Sigmoid colon (tissue), 7 donors: Measurements from ENCODE around the gene GALR2. TPM values are rescaled to one million over a fixed set of nuclear protein-coding genes. Genes with fewer than 3 reads are reported as not detected.

ENCODE experiments used
- DNase-seq: peaks from one replicate; pipeline ENCODE4 v3.0.0-alpha.2; 2019
- H3K27ac ChIP-seq, 4 donors: fragments of 200-600 bp; sonication (generic); one replicate each; pipeline ENCODE4 v1.5.1; 2016 to 2019; ENCODE audit warnings: mild to moderate bottlenecking in 1 of 4
- H3K27me3 ChIP-seq, 3 donors: fragments of 200-600 bp; sonication (generic); one replicate each; pipeline ENCODE4 v1.5.1; 2019; ENCODE audit warnings: mild to moderate bottlenecking in 1 of 3
- H3K36me3 ChIP-seq, 4 donors: fragments of 200-600 bp; sonication (generic); one replicate each; pipeline ENCODE4 v1.5.1; 2016 to 2019
- H3K4me1 ChIP-seq, 4 donors: fragments of 200-600 bp; sonication (generic); one replicate each; pipeline ENCODE4 v1.5.1; 2017 to 2019
- H3K4me3 ChIP-seq, 4 donors: fragments of 200-600 bp; sonication (generic); one replicate each; pipeline ENCODE4 v1.5.1; 2017 to 2019; ENCODE audit warnings: mild to moderate bottlenecking in 2 of 4, moderate library complexity in 1 of 4
- H3K9me3 ChIP-seq, 4 donors: fragments of 200-600 bp in 3 of 4; sonication (generic) in 3 of 4; one replicate each; pipeline versions ENCODE4 v1.5.1 to v1.6.1; 2013 to 2019
- EP300 ChIP-seq, 4 donors: sonication (generic); formaldehyde crosslinking; IDR thresholded peaks; one replicate each; pipeline ENCODE4 v1.6.1; 2017; ENCODE audit warnings: antibody characterized with exemption in 4 of 4
- POLR2A ChIP-seq, 2 donors: fragments of 450-650 bp; IDR thresholded peaks; one replicate each; pipeline ENCODE4 v1.6.1; 2016; ENCODE audit warnings: antibody characterized with exemption in 2 of 2, mild to moderate bottlenecking in 2 of 2, moderate library complexity in 2 of 2
- POLR2AphosphoS5 ChIP-seq, 4 donors: sonication (generic); formaldehyde crosslinking; IDR thresholded peaks; one replicate each; pipeline ENCODE4 v1.6.1; 2017; ENCODE audit warnings: antibody characterized with exemption in 4 of 4
- WGBS, 2 donors: extraction: QIAGEN DNeasy Blood & Tissue Kit; methylation state at CpG; one replicate each; pipeline ENCODE4 v1.1.7; 2013; 5-methylcytosine and 5-hydroxymethylcytosine counted together
- intact Hi-C: fragments of 100-400 bp; cut with DNase I; formaldehyde crosslinking; loops from one replicate; pipeline ENCODE4 v1.15.1; 2023
- polyA plus RNA-seq, 3 donors: library from polyadenylated mRNA; stranded (reverse); fragments of 200-250 nt; gene quantifications; one replicate each; pipeline ENCODE4 v1.2.3, GENCODE V29; 2013
- total RNA-seq, 4 donors: library from RNA; depleted of rRNA; stranded (reverse); fragments of >200 nt; gene quantifications; one replicate each; pipeline ENCODE4 v1.1.0, GENCODE V29; 2016
- TF ChIP-seq, protein P1 (sequence below), 4 experiments: fragments of 450-650 bp in 3 of 4; fragments of 200-600 bp in 1 of 4; IDR thresholded peaks; one replicate each; pipeline ENCODE4 v1.5.1; 2016 to 2019; ENCODE audit warnings: antibody characterized with exemption in 4 of 4, mild to moderate bottlenecking in 3 of 4, moderate library complexity in 2 of 4
- donor health status: healthy with polysubstance abuse.
- donor health status: Bipolar disorder and iron deficiency.
- donor health status: healthy.

The GALR2 gene
- total and polyA plus RNA-seq, 7 donors = 1.6 to 20.2 (median 6.4) TPM; not detected in 2

DNA sequence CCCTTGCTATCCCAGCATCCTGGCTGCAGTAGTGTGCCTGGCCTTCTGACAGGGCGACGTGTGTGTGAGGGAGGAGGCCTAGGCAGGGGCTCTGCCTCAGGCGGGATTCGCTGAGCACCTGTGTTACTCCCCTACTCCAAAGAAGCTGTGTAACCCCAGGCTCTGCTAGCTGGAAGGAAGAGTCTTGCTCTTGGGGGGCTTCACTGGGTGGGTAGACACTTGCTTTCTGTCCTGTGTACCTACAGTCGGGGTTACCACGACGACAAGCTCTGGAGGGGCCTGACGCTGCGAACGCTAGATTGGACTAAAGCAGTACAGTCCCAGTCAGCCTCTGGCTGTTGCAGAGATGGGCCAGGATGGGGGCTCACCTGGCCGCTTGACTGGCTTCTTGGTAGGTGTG, 19.5 kb downstream of the GALR2 start:
- intact Hi-C loops = no loop called here
- no peak overlapping the region for H3K27ac ChIP-seq
- H3K9me3 ChIP-seq = no peaks in the 10 kb centered on the region
- WGBS, 2 donors = 89 to 96% methylated on average over 11 of the region's 11 CpGs
- no peaks in the 10 kb centered on the region for H3K4me1 ChIP-seq
- peak; percentile 46 for DNase-seq
- no peak overlapping the region for H3K4me3 ChIP-seq
- TF ChIP-seq, protein P1, sequence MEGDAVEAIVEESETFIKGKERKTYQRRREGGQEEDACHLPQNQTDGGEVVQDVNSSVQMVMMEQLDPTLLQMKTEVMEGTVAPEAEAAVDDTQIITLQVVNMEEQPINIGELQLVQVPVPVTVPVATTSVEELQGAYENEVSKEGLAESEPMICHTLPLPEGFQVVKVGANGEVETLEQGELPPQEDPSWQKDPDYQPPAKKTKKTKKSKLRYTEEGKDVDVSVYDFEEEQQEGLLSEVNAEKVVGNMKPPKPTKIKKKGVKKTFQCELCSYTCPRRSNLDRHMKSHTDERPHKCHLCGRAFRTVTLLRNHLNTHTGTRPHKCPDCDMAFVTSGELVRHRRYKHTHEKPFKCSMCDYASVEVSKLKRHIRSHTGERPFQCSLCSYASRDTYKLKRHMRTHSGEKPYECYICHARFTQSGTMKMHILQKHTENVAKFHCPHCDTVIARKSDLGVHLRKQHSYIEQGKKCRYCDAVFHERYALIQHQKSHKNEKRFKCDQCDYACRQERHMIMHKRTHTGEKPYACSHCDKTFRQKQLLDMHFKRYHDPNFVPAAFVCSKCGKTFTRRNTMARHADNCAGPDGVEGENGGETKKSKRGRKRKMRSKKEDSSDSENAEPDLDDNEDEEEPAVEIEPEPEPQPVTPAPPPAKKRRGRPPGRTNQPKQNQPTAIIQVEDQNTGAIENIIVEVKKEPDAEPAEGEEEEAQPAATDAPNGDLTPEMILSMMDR (IDR thresholded peaks at IDR 0.05) = no peak
- TF ChIP-seq EP300 (IDR thresholded peaks at IDR 0.05) (no peak), POLR2A (IDR thresholded peaks at IDR 0.05) (no peak)
- H3K27me3 ChIP-seq = no peaks in the 10 kb centered on the region
- H3K36me3 ChIP-seq = peaks cover 26 to 97% (median 68%) of the 10 kb centered on the region in 4 donors

DNA sequence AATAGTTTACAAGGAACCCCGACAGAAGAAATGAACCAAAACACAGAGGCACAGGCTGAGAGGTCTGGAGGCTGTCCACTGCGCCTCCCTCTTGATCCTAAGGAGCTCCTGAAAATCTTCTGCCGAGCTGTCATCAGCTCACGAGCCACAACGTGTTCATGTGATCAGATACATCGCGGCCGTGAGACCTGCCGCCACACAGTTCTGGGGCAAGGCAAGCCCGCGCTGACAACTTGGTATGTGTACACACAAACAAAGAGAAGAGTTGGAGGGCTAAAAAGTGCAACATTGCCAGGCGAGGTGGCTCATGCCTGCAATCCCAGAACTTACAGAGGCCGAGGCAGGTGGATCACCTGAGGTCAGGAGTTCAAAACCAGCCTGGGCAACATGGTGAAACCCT, 21.4 kb downstream of the GALR2 start:
- peak; percentile 41 for DNase-seq
- Histone ChIP-seq H3K27me3 (no peaks in the 10 kb centered on the region), H3K4me1 (no peaks in the 10 kb centered on the region), H3K27ac (no peak overlapping the region), H3K36me3 (peaks cover 16 to 95% (median 67%) of the 10 kb centered on the region in 4 donors), H3K9me3 (no peaks in the 10 kb centered on the region), H3K4me3 (no peak overlapping the region)
- TF ChIP-seq POLR2A (IDR thresholded peaks at IDR 0.05) = no peak
- no peak for TF ChIP-seq EP300 (IDR thresholded peaks at IDR 0.05)
- no peak for TF ChIP-seq POLR2AphosphoS5 (IDR thresholded peaks at IDR 0.05)
- TF ChIP-seq, protein P1 (IDR thresholded peaks at IDR 0.05) = no peak
- WGBS, 2 donors = 91 to 95% methylated on average over 13 of the region's 13 CpGs
- intact Hi-C loops = no loop called here

DNA sequence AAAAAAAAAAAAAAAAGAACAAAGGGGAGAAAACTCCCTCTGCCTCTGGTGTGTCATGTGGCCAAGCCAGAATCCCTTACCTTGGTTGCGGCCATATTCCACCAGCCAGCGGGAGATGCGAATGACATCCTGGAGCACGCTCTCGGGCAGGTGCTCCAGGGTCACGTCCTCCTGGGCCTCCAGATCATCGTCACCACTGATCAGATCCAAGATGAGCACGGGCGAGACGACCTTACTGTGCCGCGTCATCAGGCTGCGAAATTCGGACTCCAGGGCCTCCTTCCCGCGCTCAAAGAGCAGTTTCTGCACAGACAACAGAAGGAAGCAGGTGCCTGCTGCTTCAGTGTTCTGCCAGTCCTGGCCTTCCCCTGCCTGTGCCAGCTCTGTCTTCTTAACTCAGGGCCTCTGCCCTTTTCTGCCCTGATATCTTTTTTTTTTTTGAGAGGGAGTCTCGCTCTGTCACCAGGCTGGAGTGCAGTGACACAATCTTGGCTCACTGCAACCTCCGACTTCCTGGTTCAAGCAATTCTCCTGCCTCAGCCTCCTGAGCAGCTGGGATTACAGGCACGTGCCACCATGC, 23.2 kb downstream of the GALR2 start:
- H3K4me1 ChIP-seq = peaks cover 0 to 15% (median 13%) of the 10 kb centered on the region in 4 donors
- WGBS, 2 donors = 92 to 97% methylated on average over 19 of the region's 19 CpGs

DNA sequence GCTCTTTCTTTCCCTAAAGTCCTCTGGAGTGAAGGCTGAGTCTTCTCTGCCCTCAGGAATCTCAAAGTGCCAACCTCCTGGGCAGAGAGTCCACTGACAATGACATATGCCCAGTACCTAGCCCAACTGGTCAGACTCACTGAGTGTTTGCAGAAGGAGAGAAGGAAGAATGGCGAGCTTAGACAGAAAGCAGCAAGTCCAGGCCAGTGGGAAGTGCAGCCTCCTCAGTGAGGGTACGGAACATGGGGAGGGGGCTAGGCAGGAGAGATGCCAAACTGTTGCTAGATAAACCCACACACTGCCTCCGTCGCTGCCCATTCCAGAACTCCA, 28.3 kb downstream of the GALR2 start:
- Histone ChIP-seq H3K9me3 (no peaks in the 10 kb centered on the region), H3K36me3 (peaks cover 0 to 37% (median 24%) of the 10 kb centered on the region in 4 donors), H3K27ac (peak overlapping the region; percentile 79 to 86 (median 84)), H3K4me1 (peaks cover 0 to 25% (median 21%) of the 10 kb centered on the region in 4 donors), H3K4me3 (peak overlapping the region; percentile 69 to 95 (median 74)), H3K27me3 (no peaks in the 10 kb centered on the region)
- TF ChIP-seq EP300 (IDR thresholded peaks at IDR 0.05) (no peak), POLR2A (IDR thresholded peaks at IDR 0.05) (no peak), POLR2AphosphoS5 (IDR thresholded peaks at IDR 0.05) (no peak)
- TF ChIP-seq, protein P1 (IDR thresholded peaks at IDR 0.05) = no peak
- WGBS, 2 donors = 1 to 2% methylated on average over 4 of the region's 4 CpGs
- DNase-seq = no peak
- intact Hi-C loops = no loop called here

More for the DNA sequence above, 23.2 kb downstream of the GALR2 start:
- Histone ChIP-seq H3K27ac (no peak overlapping the region), H3K9me3 (no peaks in the 10 kb centered on the region), H3K4me3 (no peak overlapping the region), H3K27me3 (no peaks in the 10 kb centered on the region), H3K36me3 (peaks cover 15 to 88% (median 68%) of the 10 kb centered on the region in 4 donors)
- DNase-seq = no peak
- no peak for TF ChIP-seq EP300 (IDR thresholded peaks at IDR 0.05)
- TF ChIP-seq, protein P1 (IDR thresholded peaks at IDR 0.05) = no peak
- no peak for TF ChIP-seq POLR2AphosphoS5 (IDR thresholded peaks at IDR 0.05)
- TF ChIP-seq POLR2A (IDR thresholded peaks at IDR 0.05) = no peak
- intact Hi-C loops = no loop called here
